Heart left ventricle (tissue), 16 donors: ENCODE results near the gene KRT7. TPM values are rescaled to one million over a fixed set of nuclear protein-coding genes. Genes with fewer than 3 reads are reported as not detected.

Experiments used
- ATAC-seq, 4 donors: fragments of 200-7000 bp; cut with Tn5 transposase; one replicate each; pipeline ENCODE4 v1.9.1; 2020 to 2022; ENCODE audit warnings: moderate library complexity in 4 of 4, mild to moderate bottlenecking in 3 of 4, moderate number of reproducible peaks in 1 of 4
- DNase-seq, 5 donors: peaks; one replicate each; pipeline ENCODE4 v3.0.0-alpha.2; 2020
- H3K27ac ChIP-seq, 12 donors: fragments of 200-600 bp; sonication (generic) in 4 of 12; one replicate each; pipeline versions ENCODE4 v1.5.0 to v1.8.0; 2016 to 2022; ENCODE audit warnings: mild to moderate bottlenecking in 2 of 12
- H3K27me3 ChIP-seq, 9 donors: fragments of 200-600 bp; sonication (generic) in 2 of 9; one replicate each; pipeline versions ENCODE4 v1.5.1 to v1.8.0; 2016 to 2022; ENCODE audit warnings: mild to moderate bottlenecking in 3 of 9
- H3K36me3 ChIP-seq, 9 donors: fragments of 200-600 bp; sonication (generic) in 2 of 9; one replicate each; pipeline versions ENCODE4 v1.5.0 to v1.8.0; 2018 to 2022; ENCODE audit warnings: mild to moderate bottlenecking in 2 of 9
- H3K4me1 ChIP-seq, 12 donors: fragments of 200-600 bp; sonication (generic) in 4 of 12; one replicate each; pipeline versions ENCODE4 v1.5.0 to v1.8.0; 2016 to 2022; ENCODE audit warnings: mild to moderate bottlenecking in 3 of 12
- H3K4me3 ChIP-seq, 12 donors: fragments of 200-600 bp; sonication (generic) in 4 of 12; one replicate each; pipeline versions ENCODE4 v1.5.0 to v1.8.0; 2017 to 2022; ENCODE audit warnings: mild to moderate bottlenecking in 9 of 12, moderate library complexity in 4 of 12
- H3K9me3 ChIP-seq, 12 donors: fragments of 200-600 bp; sonication (generic) in 4 of 12; one replicate each; pipeline versions ENCODE4 v1.5.0 to v1.8.0; 2016 to 2022; ENCODE audit warnings: mild to moderate bottlenecking in 1 of 12
- CTCF ChIP-seq, 12 donors: fragments of 200-600 bp; sonication (generic) in 4 of 12; IDR thresholded peaks; one replicate each; pipeline versions ENCODE4 v1.5.0 to v1.8.0; 2018 to 2022; ENCODE audit warnings: antibody characterized with exemption in 12 of 12, mild to moderate bottlenecking in 5 of 12
- POLR2A ChIP-seq, 2 donors: fragments of 450-650 bp; IDR thresholded peaks; one replicate each; pipeline ENCODE4 v1.6.1; 2017; ENCODE audit warnings: antibody characterized with exemption in 2 of 2, mild to moderate bottlenecking in 2 of 2, moderate library complexity in 2 of 2
- WGBS, 4 donors: extraction: QIAGEN DNeasy Blood & Tissue Kit in 2 of 4; methylation state at CpG; one replicate each; pipeline versions ENCODE4 v1.1.5 to v1.1.7; 2013 to 2018; 5-methylcytosine and 5-hydroxymethylcytosine counted together
- intact Hi-C, 10 donors: fragments of 100-400 bp; cut with DNase I; formaldehyde crosslinking; loops; one replicate each; pipeline versions ENCODE4 v1.11.1 to v1.14.2; 2022
- polyA plus RNA-seq, 2 donors: library from polyadenylated mRNA; stranded (reverse); fragments of 200-250 nt; gene quantifications; one replicate each; pipeline ENCODE4 v1.2.3, GENCODE V29; 2013
- total RNA-seq, 9 donors: library from RNA; depleted of rRNA in 2 of 9; stranded (reverse); fragments of >200 nt in 2 of 9; fragmentation: NEBNext Ultra II Directional in 3 of 9; extraction: Animal tissue kit (Norgen Biotek cat#: 25700) in 3 of 9; gene quantifications; one replicate each; pipeline versions ENCODE4 v1.1.0 to v1.2.4, GENCODE V29; 2016 to 2023
- donor health status: ischemic (EF 13 %, LVEDD 7.1; RV severe dilation, severe dysfunction).
- donor health status: healthy with polysubstance abuse.
- donor health status: DM: no; HTN: yes; CAD: no.
- donor health status: DM: no; HTN: no; CAD: no.
- donor health status: ischemic (EF 25% LVEDD 6.9; RV normal size, moderate dysfunction).
- donor health status: ischemic (EF 25% LVEDD 5.7; RV mildly dilated, moderate dysfunction).
- donor health status: healthy.
- donor health status: DM: yes; HTN: yes; CAD: no.
- donor health status: ischemic (EF 35%, LVEDD 5.7; RV mildly dilated, moderate dysfunction).
- donor health status: nonischemic (EF 11% LVEDD 7.7; RV severe dilation, severe dysfunction).
- donor health status: DM: yes; HTN: yes; CAD: no.
- donor health status: PGD.
- donor health status: ischemic (EF 29% LVEDD 5.4; RV normal size, mild dysfunction).
- donor health status: nonischemic (EF 23%, LVEDD 6.1; RV moderate dilation, normal function).

The KRT7 gene
- total and polyA plus RNA-seq, 11 donors = 0.20 to 56.7 (median 3.1) TPM; not detected in 3

- no peak overlapping the region for H3K27ac ChIP-seq
- H3K9me3 ChIP-seq = no peaks in the 10 kb centered on the region
- H3K4me1 ChIP-seq = peaks cover 0 to 13% (median 1%) of the 10 kb centered on the region in 12 donors
- intact Hi-C loops = no loop called here
- 78 to 87% (median 85%) methylated on average over 6 of the region's 6 CpGs for WGBS, 4 donors
- no peak overlapping the region for H3K4me3 ChIP-seq
- no peak for DNase-seq
- H3K27me3 ChIP-seq = peaks cover 12 to 70% (median 39%) of the 10 kb centered on the region in 9 donors
- H3K36me3 ChIP-seq = no peaks in the 10 kb centered on the region
- ATAC-seq = no peak
- TF ChIP-seq POLR2A (IDR thresholded peaks at IDR 0.05) = no peak
- TF ChIP-seq CTCF (IDR thresholded peaks at IDR 0.05) = no peak
Observed at GRCh38 chr12:52259657-52260243, 26.7 kb downstream of the KRT7 start.

- H3K4me3 ChIP-seq = no peak overlapping the region
- TF ChIP-seq CTCF (IDR thresholded peaks at IDR 0.05) (no peak), POLR2A (IDR thresholded peaks at IDR 0.05) (no peak)
- peaks cover 12 to 65% (median 37%) of the 10 kb centered on the region in 9 donors for H3K27me3 ChIP-seq
- WGBS, 4 donors = 69 to 82% (median 75%) methylated on average over 9 of the region's 9 CpGs
- intact Hi-C loops = no loop called here
- H3K36me3 ChIP-seq = no peaks in the 10 kb centered on the region
- no peaks in the 10 kb centered on the region for H3K9me3 ChIP-seq
- ATAC-seq (no peak), DNase-seq (no peak)
- no peak overlapping the region for H3K27ac ChIP-seq
- H3K4me1 ChIP-seq = peaks cover 0 to 13% (median 1%) of the 10 kb centered on the region in 12 donors
Observed at GRCh38 chr12:52260361-52261207, 27.5 kb downstream of the KRT7 start.

GRCh38 chr12:52261208-52261484, 28.1 kb downstream of the KRT7 start:
- Histone ChIP-seq H3K9me3 (no peaks in the 10 kb centered on the region), H3K27ac (no peak overlapping the region), H3K36me3 (no peaks in the 10 kb centered on the region), H3K27me3 (peaks cover 12 to 61% (median 33%) of the 10 kb centered on the region in 9 donors), H3K4me1 (peaks cover 0 to 13% (median 1%) of the 10 kb centered on the region in 12 donors), H3K4me3 (no peak overlapping the region)
- intact Hi-C loops = no loop called here
- DNase-seq (no peak), ATAC-seq (no peak)
- TF ChIP-seq CTCF (IDR thresholded peaks at IDR 0.05) (no peak), POLR2A (IDR thresholded peaks at IDR 0.05) (no peak)
- WGBS, 4 donors = 63 to 91% (median 78%) methylated on average over 1 of the region's 1 CpG

GRCh38 chr12:52262286-52262685, 29.2 kb downstream of the KRT7 start:
- Histone ChIP-seq H3K36me3 (no peaks in the 10 kb centered on the region), H3K27ac (no peak overlapping the region), H3K9me3 (no peaks in the 10 kb centered on the region), H3K4me3 (no peak overlapping the region), H3K4me1 (peaks cover 0 to 13% (median 1%) of the 10 kb centered on the region in 12 donors), H3K27me3 (peaks cover 12 to 50% (median 23%) of the 10 kb centered on the region in 9 donors)
- intact Hi-C loops = no loop called here
- TF ChIP-seq CTCF (IDR thresholded peaks at IDR 0.05) = no peak
- no peak for TF ChIP-seq POLR2A (IDR thresholded peaks at IDR 0.05)
- DNase-seq = no peak
- WGBS, 4 donors = 81 to 97% (median 88%) methylated on average over 2 to 3 of the region's 3 CpGs
- no peak for ATAC-seq
